WTC11 (cell line): ENCODE data around the gene PSMD12. TPM values are rescaled to one million over a fixed set of nuclear protein-coding genes. Genes with fewer than 3 reads are reported as not detected.

Experiments used
- ATAC-seq: fragments of 200-7000 bp; cut with Tn5 transposase; 2 replicates; pipeline ENCODE4 v1.10.0; 2021; ENCODE audit warnings: mild to moderate bottlenecking, moderate library complexity
- CTCF ChIA-PET: fragments of 300-600 bp; sonication (Branson Sonifier 250); formaldehyde crosslinking; loops from one replicate; lab custom pipeline; 2021; ENCODE audit warnings: antibody characterized with exemption; lab: Charles Lee
- POLR2A ChIA-PET: fragments of 350-600 bp; sonication (Branson Sonifier 250); formaldehyde crosslinking; loops from one replicate; lab custom pipeline; 2021; ENCODE audit warnings: antibody characterized with exemption; lab: Charles Lee
- DNase-seq: peaks from one replicate; pipeline ENCODE4 v3.0.0; 2021; ENCODE audit warnings: low spot score
- H3K27ac Mint-ChIP-seq: 2 replicates; pipeline ENCODE4 v1.8.0; 2021; ENCODE audit warnings: mixed read lengths
- H3K27me3 Mint-ChIP-seq: 2 replicates; pipeline ENCODE4 v1.8.0; 2021; ENCODE audit warnings: low read depth, mild to moderate bottlenecking, moderate library complexity, mixed read lengths
- H3K36me3 Mint-ChIP-seq: 2 replicates; pipeline ENCODE4 v1.8.0; 2021; ENCODE audit warnings: mixed read lengths
- H3K4me1 Mint-ChIP-seq: 2 replicates; pipeline ENCODE4 v1.8.0; 2022; ENCODE audit warnings: mixed read lengths
- H3K4me3 Mint-ChIP-seq: 2 replicates; pipeline ENCODE4 v1.8.0; 2021; ENCODE audit warnings: mild to moderate bottlenecking, moderate library complexity, mixed read lengths
- H3K9me3 Mint-ChIP-seq: 2 replicates; pipeline ENCODE4 v1.8.0; 2021; ENCODE audit warnings: mixed read lengths
- ATF1 ChIP-seq: sonication (generic); formaldehyde crosslinking; IDR thresholded peaks from 2 replicates; pipeline ENCODE4 v1.8.1; 2023; ENCODE audit warnings: mild to moderate bottlenecking, moderate library complexity, missing genetic modification reagents
- ATF6 ChIP-seq: sonication (generic); formaldehyde crosslinking; IDR thresholded peaks from 2 replicates; pipeline ENCODE4 v1.8.1; 2023; ENCODE audit warnings: mild to moderate bottlenecking, missing genetic modification reagents
- CBFB ChIP-seq: sonication (generic); formaldehyde crosslinking; IDR thresholded peaks from 2 replicates; pipeline ENCODE4 v1.8.1; 2022; ENCODE audit warnings: mild to moderate bottlenecking, low read depth, missing genetic modification reagents
- CDX4 ChIP-seq: fragments of 250-450 bp; sonication (Bioruptor Pico); IDR thresholded peaks from 2 replicates; pipeline ENCODE4 v1.9.0; 2021; ENCODE audit warnings: moderate library complexity, mild to moderate bottlenecking, inconsistent platforms, borderline replicate concordance
- CREB1 ChIP-seq: sonication (generic); formaldehyde crosslinking; IDR thresholded peaks from 2 replicates; pipeline ENCODE4 v1.8.0; 2023; ENCODE audit warnings: mild to moderate bottlenecking, missing genetic modification reagents
- ERG ChIP-seq: fragments of 250-450 bp; sonication (Bioruptor Pico); IDR thresholded peaks from 2 replicates; pipeline ENCODE4 v1.8.0; 2021; ENCODE audit warnings: mild to moderate bottlenecking
- FOXP4 ChIP-seq: sonication (generic); formaldehyde crosslinking; IDR thresholded peaks from 2 replicates; pipeline ENCODE4 v1.8.0; 2022; ENCODE audit warnings: mild to moderate bottlenecking, missing genetic modification reagents
- GABPB1 ChIP-seq: sonication (generic); formaldehyde crosslinking; IDR thresholded peaks from 2 replicates; pipeline ENCODE4 v1.8.1; 2023; ENCODE audit warnings: mild to moderate bottlenecking, missing genetic modification reagents
- GRHL2 ChIP-seq: fragments of 250-450 bp; sonication (Bioruptor Pico); IDR thresholded peaks from 2 replicates; pipeline ENCODE4 v1.8.0; 2022; ENCODE audit warnings: mild to moderate bottlenecking, moderate library complexity; ENCODE audit not compliant: insufficient replicate concordance, severe bottlenecking
- HMGA2 ChIP-seq: fragments of 250-450 bp; sonication (Bioruptor Pico); IDR thresholded peaks from 2 replicates; pipeline ENCODE4 v1.4.0; 2021; ENCODE audit warnings: mild to moderate bottlenecking, moderate library complexity
- IRF1 ChIP-seq: sonication (generic); formaldehyde crosslinking; IDR thresholded peaks from 2 replicates; pipeline ENCODE4 v1.8.0; 2023; ENCODE audit warnings: missing genetic modification reagents
- JAZF1 ChIP-seq: fragments of 250-450 bp; sonication (Bioruptor Pico); IDR thresholded peaks from 2 replicates; pipeline ENCODE4 v1.9.0; 2021; ENCODE audit warnings: moderate library complexity, mild to moderate bottlenecking, inconsistent platforms
- KAT7 ChIP-seq: sonication (generic); formaldehyde crosslinking; IDR thresholded peaks from 2 replicates; pipeline ENCODE4 v1.8.1; 2023; ENCODE audit warnings: missing genetic modification reagents, mild to moderate bottlenecking, borderline replicate concordance
- MXD4 ChIP-seq: fragments of 250-450 bp; sonication (Bioruptor Pico); IDR thresholded peaks from 2 replicates; pipeline ENCODE4 v1.8.0; 2021; ENCODE audit warnings: mild to moderate bottlenecking, moderate library complexity, borderline replicate concordance
- NFATC4 ChIP-seq: fragments of 250-450 bp; sonication (Bioruptor Pico); IDR thresholded peaks from 2 replicates; pipeline ENCODE4 v1.9.0; 2021; ENCODE audit warnings: mild to moderate bottlenecking
- NFE2L1 ChIP-seq: sonication (generic); formaldehyde crosslinking; IDR thresholded peaks from 2 replicates; pipeline ENCODE4 v1.8.1; 2023; ENCODE audit warnings: missing genetic modification reagents
- RELA ChIP-seq: sonication (generic); formaldehyde crosslinking; IDR thresholded peaks from 2 replicates; pipeline ENCODE4 v1.8.1; 2022; ENCODE audit warnings: missing genetic modification reagents, mild to moderate bottlenecking, borderline replicate concordance
- RORB ChIP-seq: fragments of 250-450 bp; sonication (Bioruptor Pico); IDR thresholded peaks from 2 replicates; pipeline ENCODE4 v1.9.0; 2021; ENCODE audit warnings: mild to moderate bottlenecking
- SP1 ChIP-seq: sonication (generic); formaldehyde crosslinking; conservative IDR thresholded peaks from 2 replicates; pipeline ENCODE4 v1.8.1; 2022; ENCODE audit warnings: missing genetic modification reagents
- TEAD1 ChIP-seq: sonication (generic); formaldehyde crosslinking; IDR thresholded peaks from 2 replicates; pipeline ENCODE4 v1.8.0; 2022; ENCODE audit warnings: mild to moderate bottlenecking, missing genetic modification reagents
- TEAD4 ChIP-seq: sonication (generic); formaldehyde crosslinking; IDR thresholded peaks from 2 replicates; pipeline ENCODE4 v1.8.0; 2022; ENCODE audit warnings: mild to moderate bottlenecking, missing genetic modification reagents
- USF2 ChIP-seq: sonication (generic); formaldehyde crosslinking; IDR thresholded peaks from 2 replicates; pipeline ENCODE4 v1.8.1; 2023; ENCODE audit warnings: mild to moderate bottlenecking, missing genetic modification reagents, moderate library complexity
- ZNF219 ChIP-seq: sonication (generic); formaldehyde crosslinking; IDR thresholded peaks from 2 replicates; pipeline ENCODE4 v1.8.0; 2023; ENCODE audit warnings: missing genetic modification reagents, mild to moderate bottlenecking, borderline replicate concordance
- ZNF396 ChIP-seq: fragments of 250-450 bp; sonication (Bioruptor Pico); IDR thresholded peaks from 2 replicates; pipeline ENCODE4 v1.8.0; 2021; ENCODE audit warnings: mild to moderate bottlenecking, moderate library complexity, borderline replicate concordance
- total RNA-seq: library from RNA; stranded (reverse); gene quantifications from 3 replicates; pipeline ENCODE4 v1.2.3, GENCODE V29; 2021

Gene PSMD12
- total RNA-seq, 1 experiment from 2014 or later = 66.9 TPM

- no peak for DNase-seq
- Mint-ChIP-seq H3K27ac (no peak overlapping the region), H3K9me3 (peaks cover 19% of the 10 kb centered on the region)
- TF ChIP-seq SP1 (CRISPR knock-in tag) (no peak), GABPB1 (CRISPR knock-in tag) (no peak), CREB1 (CRISPR knock-in tag) (no peak), TEAD4 (CRISPR knock-in tag) (no peak), ATF1 (no peak), RORB (no peak), IRF1 (CRISPR knock-in tag) (no peak), NFE2L1 (no peak), HMGA2 (CRISPR knock-in tag) (no peak), ATF6 (no peak), MXD4 (CRISPR knock-in tag) (no peak), USF2 (CRISPR knock-in tag) (no peak), KAT7 (CRISPR knock-in tag) (no peak), TEAD1 (CRISPR knock-in tag) (no peak), CDX4 (CRISPR knock-in tag) (no peak), GRHL2 (no peak), RELA (CRISPR knock-in tag) (no peak), ERG (CRISPR knock-in tag) (no peak)
- TF ChIP-seq, all 79 proteins: peak for 0
- CTCF ChIA-PET = no interaction called here
- H3K36me3 Mint-ChIP-seq = peaks cover 12% of the 10 kb centered on the region; the same call in 1 of the 2 replicates
- H3K4me3 Mint-ChIP-seq = no peak overlapping the region
- no peaks in the 10 kb centered on the region for H3K27me3 Mint-ChIP-seq
- H3K4me1 Mint-ChIP-seq = peaks cover 18% of the 10 kb centered on the region
- POLR2A ChIA-PET = no interaction called here
- ATAC-seq = no peak
Observed at GRCh38 chr17:67326440-67326839, 39.9 kb downstream of the PSMD12 start.

GRCh38 chr17:67324330-67324729 lies 42.0 kb downstream of the PSMD12 start:
- no peak overlapping the region for H3K27ac Mint-ChIP-seq
- no peak for ATAC-seq
- TF ChIP-seq CDX4 (CRISPR knock-in tag) = no peak
- no peak for TF ChIP-seq ZNF396 (CRISPR knock-in tag)
- no peak for TF ChIP-seq CBFB
- TF ChIP-seq USF2 (CRISPR knock-in tag) = no peak
- TF ChIP-seq MXD4 (CRISPR knock-in tag) = no peak
- no peak for TF ChIP-seq NFATC4 (CRISPR knock-in tag)
- no peak for TF ChIP-seq GABPB1 (CRISPR knock-in tag)
- no peak for TF ChIP-seq ZNF219
- TF ChIP-seq JAZF1 (CRISPR knock-in tag) = no peak
- TF ChIP-seq FOXP4 (CRISPR knock-in tag) = no peak
- H3K36me3 Mint-ChIP-seq = peaks cover 12% of the 10 kb centered on the region; the same call in 1 of the 2 replicates
- H3K27me3 Mint-ChIP-seq = no peaks in the 10 kb centered on the region
- no peak overlapping the region for H3K4me3 Mint-ChIP-seq
- peaks cover 17% of the 10 kb centered on the region for H3K9me3 Mint-ChIP-seq
- DNase-seq = no peak
- H3K4me1 Mint-ChIP-seq = peaks cover 12% of the 10 kb centered on the region
- ChIA-PET CTCF (no interaction called here), POLR2A (interaction anchor here (0.9 kb wide), 1 partner anchor 8 kb away, joined by 3 read pairs; no protein-coding TSS in a partner anchor)
